Loucy (cell line): Measurements from ENCODE around the gene PRSS2.

Experiments used
- CTCF ChIP-seq: fragments of 200-600 bp; sonication (generic); conservative IDR thresholded peaks from 2 replicates; pipeline ENCODE4 v1.5.1; 2014; ENCODE audit warnings: mild to moderate bottlenecking, antibody characterized with exemption, low read length
- EZH2phosphoT487 ChIP-seq: fragments of 200-600 bp; IDR thresholded peaks from 2 replicates; pipeline ENCODE4 v1.6.1; 2018; ENCODE audit warnings: antibody characterized with exemption, mild to moderate bottlenecking, moderate library complexity, borderline replicate concordance

DNA sequence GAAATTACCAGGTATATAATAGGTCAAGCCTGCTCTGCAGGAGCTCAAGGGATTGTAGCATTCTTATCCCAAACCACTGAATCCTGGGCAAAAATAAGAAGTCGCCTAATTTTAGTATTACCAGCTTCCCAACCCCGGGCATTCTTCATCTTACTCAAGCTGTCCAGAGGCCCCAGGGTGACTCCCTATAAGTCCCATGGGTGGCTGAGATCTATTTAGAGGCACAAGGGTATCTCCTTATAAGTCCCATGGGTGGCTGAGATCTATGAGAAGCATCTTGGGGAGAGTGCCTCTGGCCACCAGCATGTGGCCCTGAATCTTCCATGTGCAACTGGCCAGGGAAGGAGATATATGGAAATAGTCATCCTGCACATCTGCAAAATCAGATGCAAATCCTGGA is 38.9 kb downstream of the PRSS2 start:
- TF ChIP-seq CTCF (no peak), EZH2phosphoT487 (no peak)
